ENCODE data around the gene SDK1.

DNA sequence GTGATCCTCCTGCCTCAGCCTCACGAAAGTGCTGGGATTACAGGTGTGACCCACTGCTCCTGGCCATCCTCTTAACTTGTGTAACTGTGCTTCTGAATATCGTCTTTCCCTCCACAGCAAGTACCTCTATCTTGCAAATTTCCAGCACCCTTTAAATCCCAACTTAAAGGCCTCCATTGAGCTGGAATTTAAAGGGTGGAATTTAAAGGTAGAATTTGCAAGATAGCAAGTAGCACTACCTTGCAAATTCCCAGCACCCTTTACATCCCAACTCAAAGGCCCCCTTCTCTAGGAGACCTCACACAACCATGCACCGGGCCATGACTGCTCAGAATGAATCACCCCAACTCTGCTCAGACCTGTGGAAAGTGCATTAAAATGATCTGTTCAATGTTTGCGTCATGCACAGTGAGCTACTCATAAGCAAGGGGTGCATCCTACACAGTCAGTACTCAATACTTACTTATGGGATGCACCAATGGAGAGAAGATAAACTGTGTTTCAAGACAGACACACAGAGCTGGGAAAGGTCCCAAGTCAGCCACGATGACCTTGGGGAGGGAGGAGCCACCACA is 17.8 kb upstream of the SDK1 start:
- TF ChIP-seq, protein P1, sequence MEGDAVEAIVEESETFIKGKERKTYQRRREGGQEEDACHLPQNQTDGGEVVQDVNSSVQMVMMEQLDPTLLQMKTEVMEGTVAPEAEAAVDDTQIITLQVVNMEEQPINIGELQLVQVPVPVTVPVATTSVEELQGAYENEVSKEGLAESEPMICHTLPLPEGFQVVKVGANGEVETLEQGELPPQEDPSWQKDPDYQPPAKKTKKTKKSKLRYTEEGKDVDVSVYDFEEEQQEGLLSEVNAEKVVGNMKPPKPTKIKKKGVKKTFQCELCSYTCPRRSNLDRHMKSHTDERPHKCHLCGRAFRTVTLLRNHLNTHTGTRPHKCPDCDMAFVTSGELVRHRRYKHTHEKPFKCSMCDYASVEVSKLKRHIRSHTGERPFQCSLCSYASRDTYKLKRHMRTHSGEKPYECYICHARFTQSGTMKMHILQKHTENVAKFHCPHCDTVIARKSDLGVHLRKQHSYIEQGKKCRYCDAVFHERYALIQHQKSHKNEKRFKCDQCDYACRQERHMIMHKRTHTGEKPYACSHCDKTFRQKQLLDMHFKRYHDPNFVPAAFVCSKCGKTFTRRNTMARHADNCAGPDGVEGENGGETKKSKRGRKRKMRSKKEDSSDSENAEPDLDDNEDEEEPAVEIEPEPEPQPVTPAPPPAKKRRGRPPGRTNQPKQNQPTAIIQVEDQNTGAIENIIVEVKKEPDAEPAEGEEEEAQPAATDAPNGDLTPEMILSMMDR (conservative IDR thresholded peaks at IDR 0.05): no peak
- no peak for TF ChIP-seq ZFX (IDR thresholded peaks at IDR 0.05)
